Camera-type eye (tissue), 1 donor: ENCODE data around the gene TIMD4. TPM values are rescaled to one million over a fixed set of nuclear protein-coding genes. Genes with fewer than 3 reads are reported as not detected.

ENCODE experiments used
- total RNA-seq: library from RNA; depleted of rRNA; stranded (reverse); fragments of >200 nt; gene quantifications from one replicate; pipeline ENCODE4 v1.2.3, GENCODE V29; 2014

The TIMD4 gene
- not detected for total RNA-seq

DNA sequence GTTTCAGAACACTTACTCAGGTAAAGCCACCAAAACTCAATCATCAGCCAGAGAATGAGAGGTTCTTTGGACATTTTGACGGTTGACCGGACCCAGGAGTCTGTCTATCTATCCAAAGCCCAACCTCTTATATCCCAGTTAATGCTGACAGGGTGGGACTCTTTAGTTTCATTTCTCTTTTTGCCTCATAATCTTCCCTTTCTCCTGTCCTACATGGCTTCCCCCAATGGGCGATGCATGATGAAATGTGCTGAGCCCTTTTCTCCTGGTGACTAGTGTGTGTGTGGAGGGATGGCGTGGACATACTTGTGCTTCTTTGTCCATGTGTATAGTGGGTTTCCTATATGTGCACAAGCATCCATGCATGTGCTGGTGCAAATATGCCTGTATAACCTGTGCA, at the start of gene TIMD4:
Gene TIMD4, minus strand, starts transcription at position 102 of the 400 bp plus-strand sequence. Its CDS starts 28 bp downstream, at position 74.

Other genes starting within 250 kb of the TIMD4 start
- not detected for gene PPP1R2B, start 112.9 kb downstream of the TIMD4 start, total RNA-seq
- not detected for gene HAVCR1, start 95.9 kb upstream of the TIMD4 start, total RNA-seq
- 1.8 TPM for gene HAVCR2, start 145.8 kb upstream of the TIMD4 start, total RNA-seq
- gene MED7, start 179.6 kb upstream of the TIMD4 start, total RNA-seq: 25.3 TPM
- not detected for gene GARIN3, start 203.0 kb upstream of the TIMD4 start, total RNA-seq
- 0.44 TPM for gene ITK, start 217.6 kb upstream of the TIMD4 start, total RNA-seq